ENCODE data around the gene CACNA1E.

The CACNA1E gene

DNA sequence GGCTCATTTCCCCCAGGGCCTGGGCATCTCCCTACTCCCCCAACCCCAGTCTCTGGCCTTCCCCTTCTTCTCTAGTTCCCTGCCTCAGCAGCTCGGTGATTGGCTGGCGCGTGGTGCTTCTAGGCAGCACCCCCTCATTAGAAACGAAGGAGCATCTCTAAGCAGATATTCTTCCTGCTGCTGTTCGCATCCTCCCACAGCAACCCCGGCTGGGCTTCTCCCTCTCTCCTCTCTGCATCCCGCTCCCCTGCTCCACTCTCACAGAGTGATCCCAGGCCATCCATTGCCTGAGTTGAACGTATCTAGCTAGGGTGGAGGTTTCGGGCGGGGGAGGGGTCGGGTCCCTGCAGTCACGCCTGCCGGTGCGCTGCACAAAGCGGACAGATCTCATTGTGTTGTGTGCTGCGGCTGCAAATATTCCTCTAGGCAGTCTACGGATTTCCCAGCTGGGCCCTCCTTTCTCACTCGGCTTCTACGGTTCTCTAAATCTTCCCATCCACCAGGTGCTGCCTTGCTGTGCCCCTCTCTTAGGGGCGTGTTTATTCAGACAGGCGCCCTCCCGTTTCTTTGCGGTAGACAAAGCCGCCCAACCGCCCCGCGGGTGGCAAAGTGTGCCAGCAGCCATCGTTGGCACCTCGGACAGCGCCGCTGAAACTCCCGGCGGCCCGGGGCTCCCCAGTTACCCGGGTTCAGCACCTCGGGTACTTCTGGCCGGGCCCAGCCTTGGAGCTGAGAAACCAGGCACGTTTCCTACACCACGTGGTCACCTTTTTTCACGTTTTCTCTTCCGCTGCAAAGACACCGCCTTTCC, 2.2 kb downstream of the CACNA1E start:
- DNase-seq = peak; percentile 3

DNA sequence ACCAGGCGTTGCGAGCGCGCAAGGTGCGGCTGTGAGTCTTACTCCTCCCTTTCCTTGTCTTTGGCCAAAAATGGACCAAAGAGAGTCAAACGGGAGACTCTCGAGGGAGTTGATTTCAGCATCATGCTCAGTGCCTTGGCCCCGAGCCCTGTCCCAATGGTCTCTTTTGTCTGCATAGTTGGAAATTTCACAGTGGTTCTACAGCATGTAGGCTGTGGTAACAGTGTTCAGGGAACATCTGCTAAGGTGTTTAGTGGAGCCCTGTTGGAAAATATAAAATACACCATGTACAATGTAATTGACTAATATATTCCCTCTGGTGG, 2.7 kb downstream of the CACNA1E start:
- DNase-seq = no peak

DNA sequence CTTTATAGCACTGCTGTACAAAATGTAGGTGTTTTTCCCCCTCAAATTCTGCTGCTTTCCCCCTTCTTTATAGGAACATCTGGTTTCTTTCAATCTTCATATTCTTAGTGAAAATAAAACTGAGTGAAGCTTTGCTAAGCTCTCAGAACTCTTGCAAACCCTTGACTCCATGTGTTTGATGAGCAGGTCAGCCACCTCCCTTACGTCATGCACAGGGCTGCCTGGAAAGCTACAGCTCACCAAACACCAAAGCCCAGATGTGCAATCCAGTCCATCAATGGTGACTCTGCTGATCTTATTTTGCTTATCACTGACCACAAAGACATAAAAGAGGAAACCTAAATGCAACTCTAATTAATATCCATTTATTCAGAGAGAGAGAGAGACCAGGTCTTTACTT, 5.5 kb downstream of the CACNA1E start:
- DNase-seq = no peak

DNA sequence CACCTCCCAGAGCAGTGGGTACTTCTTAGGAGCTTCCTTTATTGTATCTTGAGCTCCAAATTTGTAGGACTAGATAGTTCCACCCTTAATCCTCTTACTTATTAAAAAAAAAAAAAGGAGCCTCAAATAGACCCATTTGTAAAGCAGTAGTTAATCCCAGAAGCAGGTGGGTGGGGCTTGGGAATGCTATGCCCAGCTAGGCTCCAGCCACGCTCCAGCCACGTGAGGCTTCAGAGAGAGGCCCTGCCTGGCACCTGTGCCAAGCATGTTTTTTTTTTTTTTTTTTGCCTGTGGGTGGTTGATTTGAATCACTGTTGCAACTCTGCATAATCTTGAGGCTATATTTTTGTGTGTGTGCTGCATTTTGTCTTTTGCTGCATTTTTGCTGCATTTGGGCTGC, 7.0 kb downstream of the CACNA1E start:
- no peak for DNase-seq

DNA sequence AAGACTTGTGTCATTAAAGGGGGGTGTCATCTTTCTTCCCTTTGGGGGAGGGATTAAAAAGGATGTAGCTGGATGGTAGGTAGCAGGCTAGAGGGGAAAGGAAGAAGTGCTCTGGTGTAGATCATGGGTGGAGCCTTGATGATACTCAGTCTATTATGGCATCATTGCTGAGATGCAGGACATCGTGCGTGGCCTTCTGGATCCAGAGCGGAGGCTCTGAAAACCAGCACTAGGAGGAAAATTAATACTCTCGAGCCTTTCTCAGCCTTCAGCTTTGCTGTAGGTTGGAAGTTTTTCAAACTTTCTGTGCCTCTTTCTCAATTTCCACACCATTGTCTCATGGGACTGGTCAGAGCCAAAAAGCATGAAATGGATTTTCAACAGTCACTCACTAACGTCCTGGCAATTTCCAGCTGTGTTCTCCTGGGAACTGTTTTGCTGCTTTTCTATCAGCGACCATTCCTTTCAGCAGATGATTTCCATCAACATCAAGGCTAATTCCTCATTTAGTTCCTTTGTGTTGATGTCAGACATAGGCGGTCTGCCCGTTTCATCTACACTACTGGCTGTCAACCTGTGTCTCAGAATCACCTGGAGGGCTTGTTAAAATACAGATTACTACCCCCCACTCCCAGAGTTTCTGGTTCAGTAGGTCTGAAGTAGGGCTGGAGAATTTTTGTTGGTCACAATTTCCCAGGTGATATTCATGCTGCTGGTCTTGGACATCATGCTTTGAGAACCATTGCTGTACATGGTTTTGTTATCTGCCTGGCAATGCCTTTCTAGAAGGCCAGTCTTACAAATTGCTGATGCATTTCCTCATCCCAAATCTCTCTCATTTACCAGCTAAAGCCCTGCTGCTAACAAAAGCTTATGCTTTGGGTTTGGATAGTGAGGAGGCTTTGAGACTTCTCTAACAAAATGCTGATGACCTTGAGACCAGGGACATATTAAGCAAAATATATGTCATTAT, 7.7 kb downstream of the CACNA1E start:
- no peak for DNase-seq

DNA sequence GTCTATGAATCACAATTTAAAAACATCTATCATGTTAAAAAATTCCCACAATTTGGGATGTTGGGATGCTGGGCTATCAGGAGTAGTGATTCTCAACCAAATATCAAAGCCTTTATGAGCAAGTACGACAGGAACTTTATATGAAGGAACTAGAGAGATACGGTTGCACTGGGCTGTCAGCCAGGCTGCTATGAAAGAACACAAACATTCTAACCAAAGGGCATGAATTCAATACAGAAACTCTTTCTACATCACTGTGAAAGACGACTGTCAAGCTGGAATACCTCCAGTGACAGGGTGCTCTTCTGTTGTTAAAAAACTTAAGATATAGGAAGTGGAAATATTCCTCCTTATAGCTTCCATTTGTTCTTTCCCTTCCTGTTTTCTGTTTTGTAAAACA, 9.8 kb downstream of the CACNA1E start:
- no peak for DNase-seq

DNA sequence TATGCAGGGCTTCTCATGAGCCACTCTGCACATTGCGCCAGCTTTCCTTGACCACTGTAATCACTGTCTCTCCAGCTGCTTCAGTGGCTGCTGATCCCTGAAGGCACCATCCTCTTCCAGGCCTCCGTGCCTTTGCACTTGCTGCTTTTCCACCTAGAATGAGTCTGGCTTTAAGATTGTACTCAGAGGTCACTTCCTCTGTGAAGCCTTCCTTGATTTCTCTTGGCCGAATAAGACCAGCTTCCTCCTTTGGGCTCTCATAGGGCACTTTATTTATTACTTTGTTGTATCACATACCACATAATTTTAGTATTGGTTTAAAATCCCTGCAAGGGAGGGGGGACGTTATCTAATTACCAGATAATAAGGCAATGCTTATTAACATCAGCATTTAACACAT, 10.6 kb downstream of the CACNA1E start:
- no peak for DNase-seq

DNA sequence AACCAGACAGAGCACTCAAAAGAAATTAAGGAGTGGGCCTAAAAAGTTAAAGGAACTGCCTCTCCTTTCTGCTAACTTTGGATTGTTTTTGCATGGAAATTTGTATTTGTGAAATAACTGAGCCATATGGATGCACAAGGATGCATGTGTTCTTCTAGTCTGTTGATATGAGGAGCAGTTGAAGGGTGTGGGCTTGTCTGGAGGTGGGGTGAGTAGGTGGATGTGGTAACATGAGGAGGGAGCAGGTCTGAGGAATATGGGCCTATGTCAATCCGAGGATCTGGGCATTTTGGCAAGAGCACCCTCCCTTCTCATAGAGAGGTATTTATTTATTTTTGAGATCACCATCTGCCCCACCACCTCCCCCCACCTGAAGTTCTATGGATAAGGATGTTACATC, 13.4 kb downstream of the CACNA1E start:
- DNase-seq = no peak

DNA sequence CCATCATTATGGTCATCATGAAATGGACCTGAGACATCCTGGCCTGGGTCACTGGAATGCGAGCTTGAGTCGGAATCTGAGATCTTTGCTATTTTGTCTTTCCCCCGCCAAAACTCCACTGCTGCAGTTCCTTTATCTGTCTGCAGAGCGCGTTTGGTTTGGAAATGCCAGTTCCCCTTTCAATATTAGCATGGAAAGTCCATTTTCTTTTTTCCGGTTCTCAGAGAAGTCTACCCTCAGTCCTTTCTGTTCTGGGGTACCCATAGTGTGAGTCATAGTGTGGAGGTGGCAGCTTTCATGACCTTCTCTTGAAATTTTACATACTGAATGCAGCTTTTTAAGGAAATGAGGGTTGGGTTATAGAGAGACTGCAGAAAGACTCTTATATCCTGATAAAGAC, 14.6 kb downstream of the CACNA1E start:
- no peak for DNase-seq

DNA sequence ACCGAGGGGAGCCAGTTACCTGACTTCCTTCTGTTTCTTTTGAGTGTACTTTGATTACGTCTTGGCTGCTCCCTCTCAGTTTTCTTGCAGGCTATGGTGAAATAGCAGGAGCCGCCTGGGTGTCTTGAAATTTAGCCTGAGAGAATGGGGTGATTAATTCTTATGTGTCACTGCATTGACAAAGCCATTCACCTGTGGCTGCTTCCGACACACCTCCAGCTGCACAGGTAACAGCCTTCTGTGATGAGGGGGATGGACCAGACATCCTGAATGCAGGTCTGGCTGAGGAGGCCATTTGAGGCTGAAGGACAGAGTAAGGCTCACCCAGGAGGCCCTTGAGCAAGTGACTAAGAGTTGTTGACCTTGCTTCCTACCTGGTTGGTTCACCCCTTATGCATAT, 16.5 kb downstream of the CACNA1E start:
- no peak for DNase-seq

DNA sequence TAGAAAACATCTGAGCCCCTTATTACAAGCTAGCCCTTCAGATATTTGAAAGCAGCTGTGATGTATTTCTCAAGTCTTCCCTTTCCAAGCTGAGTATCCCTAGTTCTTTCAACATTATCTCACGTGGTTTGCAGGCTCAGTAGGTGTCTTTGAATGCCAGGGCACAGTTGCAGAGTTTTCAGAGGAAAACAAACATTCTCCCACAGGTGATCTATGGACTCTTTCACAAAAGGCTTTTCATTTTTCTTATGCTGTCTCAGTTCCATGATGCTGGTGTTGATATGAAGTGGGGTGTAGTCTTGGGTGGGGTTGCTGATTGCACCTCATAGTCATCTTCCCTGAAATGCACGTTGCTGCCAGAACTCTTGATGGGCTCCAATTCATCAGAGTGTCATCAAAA, 17.3 kb downstream of the CACNA1E start:
- no peak for DNase-seq

DNA sequence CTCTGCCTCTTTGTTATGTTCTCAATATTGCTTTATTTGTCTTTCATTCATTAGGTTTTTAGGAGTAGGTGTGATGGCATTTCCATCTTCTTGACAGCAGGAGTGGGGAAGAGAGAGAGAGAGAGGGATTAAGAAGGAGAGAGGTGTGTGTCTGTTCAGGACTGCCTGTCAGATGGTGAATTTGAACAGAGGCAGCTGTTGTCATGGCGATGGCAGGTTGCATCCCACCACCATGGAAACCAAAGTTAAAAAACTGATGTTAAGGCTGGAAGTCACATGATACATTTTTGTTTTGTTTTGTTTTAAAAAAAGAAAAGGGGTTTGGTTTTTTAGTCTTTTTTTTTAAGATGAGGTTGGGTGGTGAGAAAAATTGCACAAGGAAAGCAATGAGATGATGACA, 18.3 kb downstream of the CACNA1E start:
- DNase-seq = no peak

DNA sequence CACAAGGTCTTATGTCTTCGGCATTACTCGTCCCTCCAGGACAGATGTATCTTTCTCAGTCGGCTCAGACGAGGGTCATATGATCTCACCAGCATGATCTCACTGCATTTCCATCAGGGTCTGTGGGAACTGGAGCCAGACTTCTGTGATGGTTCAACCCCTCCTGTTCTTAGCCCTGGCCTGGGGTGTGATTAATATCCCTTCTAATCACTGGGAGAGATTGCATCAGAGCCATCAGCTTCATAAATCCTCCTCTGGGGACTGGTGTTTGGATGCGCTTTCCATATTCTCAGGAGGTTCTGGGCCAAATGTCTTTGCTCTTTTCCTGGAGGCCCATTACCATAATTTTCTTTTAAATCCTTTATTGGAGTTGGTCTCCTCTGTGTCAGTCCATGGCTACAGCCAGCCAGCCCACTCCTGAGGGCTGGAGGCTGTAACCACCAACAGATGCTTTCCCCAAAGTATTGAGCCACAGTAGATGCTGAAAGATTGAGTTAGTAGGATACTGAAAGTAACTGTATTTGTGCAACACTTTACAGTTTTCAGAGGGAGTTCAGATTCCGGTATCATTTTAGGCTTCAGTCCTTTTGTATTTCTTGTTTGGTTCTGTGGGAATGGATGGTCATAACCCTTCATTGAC, 20.0 kb downstream of the CACNA1E start:
- DNase-seq = no peak

DNA sequence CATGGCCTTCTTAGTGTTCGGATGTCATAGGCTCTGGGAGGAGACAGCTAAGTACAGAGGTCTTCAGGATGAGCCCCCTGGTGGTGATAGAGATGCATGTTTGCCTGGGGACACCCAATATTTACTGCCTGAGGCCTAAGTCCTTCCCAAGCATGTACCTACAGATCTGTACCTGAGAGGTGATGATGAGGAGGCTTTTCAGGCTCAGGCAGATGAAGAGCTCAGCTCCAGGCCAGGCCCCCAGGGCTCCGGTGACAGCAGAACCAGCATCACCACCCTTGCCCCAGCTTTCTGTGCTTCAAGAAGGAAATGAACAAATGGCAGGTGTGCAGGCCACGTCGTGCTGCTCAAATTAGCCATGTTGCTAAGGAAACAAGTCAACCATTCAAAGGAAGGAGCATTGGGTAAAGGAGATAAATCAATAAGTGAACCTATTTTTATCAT, 21.1 kb downstream of the CACNA1E start:
- DNase-seq = peak; percentile 30

DNA sequence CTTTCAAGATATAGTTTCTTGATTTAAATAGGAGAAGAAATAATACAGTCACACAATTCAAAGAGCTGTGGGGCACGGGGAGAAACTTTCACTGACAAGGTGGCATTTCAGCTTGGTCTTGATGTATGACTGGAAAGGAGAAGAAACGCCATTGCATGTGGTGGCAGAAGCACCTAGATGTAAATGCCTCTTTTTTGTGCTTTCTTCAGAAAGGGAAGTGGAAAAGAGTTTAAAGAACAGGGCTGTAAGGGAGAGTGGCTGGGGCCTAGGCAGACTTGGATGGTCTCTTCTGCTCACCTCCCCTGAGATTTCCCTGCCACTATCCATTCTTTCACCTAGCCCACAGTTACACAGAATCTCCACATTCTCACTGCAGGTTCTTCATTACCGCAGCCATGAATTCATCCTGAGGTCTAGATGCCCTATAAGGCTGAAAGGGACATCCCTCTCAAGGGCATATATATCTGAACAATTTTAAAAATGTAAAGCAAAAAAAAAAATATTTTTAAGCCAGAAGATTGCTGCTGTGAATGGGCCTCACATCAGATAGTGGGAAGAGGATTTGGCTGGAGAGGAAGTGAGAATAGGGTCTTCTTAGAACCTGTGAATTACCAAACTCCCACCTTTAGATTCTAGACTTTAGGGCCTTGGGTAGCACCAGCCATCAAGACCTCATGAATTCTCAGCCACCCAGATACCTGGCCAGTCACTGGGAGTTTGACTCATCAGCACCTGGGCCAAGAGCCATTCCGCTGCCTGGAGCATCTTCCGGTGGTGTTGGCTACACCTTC, 23.4 kb downstream of the CACNA1E start:
- DNase-seq = no peak

DNA sequence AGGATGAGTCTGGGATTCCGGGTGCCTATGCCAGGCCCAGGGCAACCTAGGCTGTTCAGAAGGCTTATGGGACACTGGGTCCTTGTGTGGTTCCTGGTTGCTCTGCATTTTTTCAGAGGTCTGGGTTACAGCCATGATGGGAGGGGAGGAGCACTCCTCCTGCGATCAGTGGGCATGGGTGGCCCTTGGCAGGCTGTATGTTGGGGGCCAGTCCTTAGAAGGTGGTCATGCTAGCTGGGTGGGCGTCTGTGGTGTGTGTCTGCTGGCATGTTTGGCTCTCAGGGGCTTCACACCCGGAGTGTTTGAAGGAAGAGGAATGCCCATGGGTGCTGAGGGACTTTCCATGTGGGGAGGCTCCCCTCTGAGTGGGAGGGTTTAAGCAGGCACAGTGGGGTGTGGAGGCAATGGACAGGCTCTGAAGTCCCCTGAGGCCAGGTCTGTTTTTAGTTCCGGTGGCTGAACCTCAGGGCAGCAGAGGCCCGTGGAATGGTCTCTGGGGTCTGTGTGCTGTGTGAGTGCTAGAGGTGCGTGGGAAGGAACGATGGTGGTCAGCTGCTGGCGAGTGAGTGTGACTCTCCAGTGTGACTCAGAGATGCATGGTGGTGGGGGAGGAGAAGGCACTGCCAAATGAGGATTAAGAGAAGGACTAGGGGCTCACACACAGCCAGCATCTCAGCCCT, 25.3 kb downstream of the CACNA1E start:
- no peak for DNase-seq

DNA sequence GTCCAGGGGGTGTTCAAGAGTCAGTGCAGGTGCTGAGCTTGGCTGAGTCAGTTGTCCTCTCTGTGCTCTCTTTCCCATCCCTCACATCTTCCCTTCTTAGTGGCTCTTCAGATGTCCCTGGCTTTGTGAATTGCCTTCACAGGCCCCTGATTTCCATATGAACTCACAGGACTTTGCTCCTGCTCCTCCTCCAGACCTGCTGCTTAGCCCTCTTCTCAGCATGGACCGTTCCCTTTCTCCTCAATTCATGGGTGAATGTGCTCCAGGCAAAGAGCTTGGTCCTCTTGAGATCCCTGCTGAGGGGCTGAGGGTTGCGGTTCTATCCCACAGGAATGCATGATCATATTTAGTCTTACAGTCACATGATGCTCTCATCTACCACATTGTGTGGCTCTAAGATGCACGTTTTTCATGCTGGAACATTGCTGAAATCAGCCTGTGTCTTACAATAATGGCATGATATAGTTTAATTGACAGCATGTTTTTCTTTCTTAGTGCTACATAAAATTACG, 30.5 kb downstream of the CACNA1E start:
- DNase-seq = no peak

DNA sequence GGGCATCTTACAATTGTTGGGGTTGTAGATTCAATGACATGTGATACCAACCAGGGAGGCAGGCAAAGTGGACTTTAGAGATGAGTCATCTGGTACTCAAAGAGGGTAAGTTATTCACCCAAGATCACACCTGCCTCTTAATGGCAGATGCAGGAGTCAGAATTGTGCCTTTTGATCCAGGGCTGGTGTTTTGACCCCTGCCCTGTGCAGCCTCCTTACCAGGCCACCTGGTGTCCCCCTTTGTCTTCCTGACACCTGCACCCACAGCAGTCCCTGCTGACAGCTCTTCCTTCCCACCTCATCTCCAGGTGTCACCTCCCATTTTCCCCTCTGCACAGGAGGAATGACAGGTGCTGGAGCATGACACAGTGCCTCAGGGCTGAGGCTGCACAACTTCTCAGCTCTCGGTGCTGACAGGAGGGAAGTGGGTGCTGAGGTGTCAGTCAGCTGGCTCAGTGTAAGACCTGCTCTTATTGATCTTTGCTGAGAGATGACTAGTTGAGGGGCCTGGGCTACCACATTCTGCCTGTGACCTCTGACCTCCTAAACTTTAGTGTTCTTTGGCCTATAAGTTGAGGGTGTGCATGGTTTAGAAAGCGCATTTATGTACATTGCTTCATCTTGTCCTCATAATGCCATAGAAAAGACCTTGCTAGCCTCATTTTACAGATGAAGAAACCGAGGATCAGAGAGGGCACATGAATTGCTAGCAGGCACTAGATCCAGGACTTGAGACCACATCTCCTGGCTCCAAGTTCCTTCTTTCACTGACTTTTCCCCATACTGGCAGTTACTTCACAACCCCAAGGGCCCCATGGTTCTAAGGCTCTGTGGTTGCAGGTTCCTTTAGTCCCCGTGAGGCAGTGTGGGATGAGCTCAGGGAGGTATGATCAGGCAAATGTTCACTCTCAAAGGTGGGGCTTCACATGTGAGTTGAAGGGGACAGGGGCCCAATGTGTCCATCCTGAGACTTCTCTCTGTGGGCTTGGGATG, 31.3 kb downstream of the CACNA1E start:
- DNase-seq = no peak

DNA sequence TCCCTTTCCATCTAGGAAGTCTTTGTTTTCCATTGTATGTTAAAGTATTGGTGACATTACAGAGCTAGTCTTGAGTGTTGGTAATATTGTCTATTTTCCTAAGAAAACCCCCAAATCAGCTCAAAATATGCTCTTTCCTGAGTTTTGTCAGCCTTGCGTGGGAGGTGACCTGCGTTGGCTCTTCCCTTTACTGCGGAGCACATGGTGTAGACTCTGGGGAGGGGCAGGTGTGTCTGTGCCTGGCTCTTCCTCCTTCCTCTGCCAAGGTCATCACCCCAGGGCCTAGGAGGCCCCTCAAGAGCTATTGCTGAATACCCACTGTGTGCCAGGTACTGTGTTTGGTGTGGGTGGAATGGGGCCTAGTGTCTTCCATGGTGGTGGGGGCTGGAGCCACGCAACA, 33.4 kb downstream of the CACNA1E start:
- no peak for DNase-seq

DNA sequence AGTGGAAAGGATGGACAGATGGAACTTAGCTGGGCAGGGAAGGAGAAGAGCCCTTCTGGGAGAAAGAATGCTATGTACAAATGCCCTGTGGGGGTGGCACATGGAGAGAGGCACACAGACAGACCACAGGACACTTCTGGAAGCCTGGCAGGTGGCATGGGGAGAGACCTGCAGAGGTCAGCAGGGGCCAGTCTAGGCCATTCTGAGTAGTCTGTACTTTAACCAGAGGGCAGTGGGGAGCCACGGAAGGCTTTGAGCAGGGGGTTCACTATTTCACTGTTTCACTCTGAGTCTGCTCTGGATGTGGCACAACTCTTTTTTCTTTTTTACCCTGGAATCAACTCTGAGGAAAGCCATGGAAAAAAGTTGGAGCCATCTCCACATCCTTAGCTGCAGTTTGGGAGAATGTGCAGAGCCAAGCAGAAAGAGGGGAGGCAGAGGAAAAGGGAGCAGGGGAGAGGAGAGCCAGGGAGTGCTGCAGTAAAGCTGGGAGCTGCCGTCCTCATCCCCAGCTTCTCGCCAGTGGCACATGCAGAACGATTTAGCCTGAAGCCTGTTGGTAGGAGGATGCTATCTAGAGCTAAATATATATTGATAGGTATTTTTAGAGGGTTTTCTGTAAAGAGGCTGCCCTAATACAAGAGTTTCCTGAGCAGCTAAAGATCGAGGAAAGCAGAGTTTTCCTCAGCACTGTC, 34.0 kb downstream of the CACNA1E start:
- no peak for DNase-seq
